ENCODE data around the gene BNIP3. TPM values are rescaled to one million over a fixed set of nuclear protein-coding genes. Genes with fewer than 3 reads are reported as not detected.

The BNIP3 gene
- total RNA-seq, 1 donor from 2014 or later = 84.0 TPM

GRCh38 chr10:132018446-132018845 is 36.7 kb upstream of the BNIP3 start:
- TF ChIP-seq CTCF (IDR thresholded peaks at IDR 0.05; ENCODE audit: insufficient read depth, low read length, severe bottlenecking) = no peak
- FAIRE-seq = no peak
- peaks cover 3% of the 10 kb centered on the region for H3K27me3 ChIP-seq (ENCODE audit: control insufficient read depth, insufficient read depth, low read length)

GRCh38 chr10:132016514-132016913 is 34.8 kb upstream of the BNIP3 start:
- no peaks in the 10 kb centered on the region for H3K27me3 ChIP-seq (ENCODE audit: control insufficient read depth, insufficient read depth, low read length)
- FAIRE-seq (no peak), DNase-seq (ENCODE audit: low read depth) (no peak)
- no peaks in the 10 kb centered on the region for H3K36me3 ChIP-seq (ENCODE audit: control insufficient read depth, insufficient read depth, low read length)
- no peak overlapping the region for H3K4me3 ChIP-seq (ENCODE audit: low read depth, low read length)
- no peak for TF ChIP-seq CTCF (IDR thresholded peaks at IDR 0.05; ENCODE audit: insufficient read depth, low read length, severe bottlenecking)

More at GRCh38 chr10:132018446-132018845, 36.7 kb upstream of the BNIP3 start:
- no peak for DNase-seq (ENCODE audit: low read depth)
- H3K4me3 ChIP-seq (ENCODE audit: low read depth, low read length) = no peak overlapping the region
- H3K36me3 ChIP-seq (ENCODE audit: control insufficient read depth, insufficient read depth, low read length) = no peaks in the 10 kb centered on the region

- Histone ChIP-seq H3K36me3 (ENCODE audit: control insufficient read depth, insufficient read depth, low read length) (no peaks in the 10 kb centered on the region), H3K27me3 (ENCODE audit: control insufficient read depth, insufficient read depth, low read length) (no peaks in the 10 kb centered on the region), H3K4me3 (ENCODE audit: low read depth, low read length) (no peak overlapping the region)
- no peak for TF ChIP-seq CTCF (IDR thresholded peaks at IDR 0.05; ENCODE audit: insufficient read depth, low read length, severe bottlenecking)
- FAIRE-seq (no peak), DNase-seq (ENCODE audit: low read depth) (no peak)
Measured at GRCh38 chr10:132011445-132011844, 29.7 kb upstream of the BNIP3 start.

- no peak for DNase-seq (ENCODE audit: low read depth)
- no peak for FAIRE-seq
- TF ChIP-seq CTCF (IDR thresholded peaks at IDR 0.05; ENCODE audit: insufficient read depth, low read length, severe bottlenecking) = no peak
- no peaks in the 10 kb centered on the region for H3K27me3 ChIP-seq (ENCODE audit: control insufficient read depth, insufficient read depth, low read length)
- H3K36me3 ChIP-seq (ENCODE audit: control insufficient read depth, insufficient read depth, low read length) = no peaks in the 10 kb centered on the region
- H3K4me3 ChIP-seq (ENCODE audit: low read depth, low read length) = no peak overlapping the region
Measured at GRCh38 chr10:132011024-132011423, 29.3 kb upstream of the BNIP3 start.

GRCh38 chr10:132010483-132010882 is 28.8 kb upstream of the BNIP3 start:
- Histone ChIP-seq H3K27me3 (ENCODE audit: control insufficient read depth, insufficient read depth, low read length) (no peaks in the 10 kb centered on the region), H3K4me3 (ENCODE audit: low read depth, low read length) (no peak overlapping the region), H3K36me3 (ENCODE audit: control insufficient read depth, insufficient read depth, low read length) (no peaks in the 10 kb centered on the region)
- DNase-seq (ENCODE audit: low read depth) = no peak
- FAIRE-seq = no peak
- no peak for TF ChIP-seq CTCF (IDR thresholded peaks at IDR 0.05; ENCODE audit: insufficient read depth, low read length, severe bottlenecking)

GRCh38 chr10:132009575-132009974 is 27.9 kb upstream of the BNIP3 start:
- Histone ChIP-seq H3K36me3 (ENCODE audit: control insufficient read depth, insufficient read depth, low read length) (no peaks in the 10 kb centered on the region), H3K4me3 (ENCODE audit: low read depth, low read length) (no peak overlapping the region), H3K27me3 (ENCODE audit: control insufficient read depth, insufficient read depth, low read length) (no peaks in the 10 kb centered on the region)
- FAIRE-seq (no peak), DNase-seq (ENCODE audit: low read depth) (no peak)
- no peak for TF ChIP-seq CTCF (IDR thresholded peaks at IDR 0.05; ENCODE audit: insufficient read depth, low read length, severe bottlenecking)

Measured in bronchial epithelial cell (primary cell).